SK-N-SH treated with all-trans-retinoic acid at 6 μM for 48 hours (cell line): ENCODE measurements around the gene AP2S1.
A peak's percentile ranks its signal among the peaks of the same experiment; 100 is the strongest.
"Not testable (repeated sequence)": the region's sequence is repeated elsewhere in the genome, so short reads cannot be mapped to it uniquely, and the experiment has no call there.

Experiments
- ATAC-seq: fragments of 200-7000 bp; cut with Tn5 transposase; 3 replicates; pipeline ENCODE4 v1.9.1; 2020; ENCODE audit warnings: mild to moderate bottlenecking, moderate library complexity
- ARNTL ChIP-seq: fragments of 450-650 bp; formaldehyde crosslinking; IDR thresholded peaks from 2 replicates; pipeline ENCODE4 v1.5.0; 2020; ENCODE audit warnings: low read depth, mild to moderate bottlenecking, moderate library complexity, borderline replicate concordance
- BACH2 ChIP-seq: fragments of 250-450 bp; sonication (Bioruptor Pico); IDR thresholded peaks from 2 replicates; pipeline ENCODE4 v1.9.0; 2021; ENCODE audit warnings: mild to moderate bottlenecking, borderline replicate concordance
- CREB5 ChIP-seq: fragments of 250-450 bp; sonication (Bioruptor Pico); IDR thresholded peaks from 2 replicates; pipeline ENCODE4 v1.5.1; 2020; ENCODE audit warnings: low read depth, mild to moderate bottlenecking, moderate library complexity
- CSDC2 ChIP-seq: fragments of 250-450 bp; sonication (Bioruptor Pico); IDR thresholded peaks from 2 replicates; pipeline ENCODE4 v1.5.0; 2020; ENCODE audit warnings: mild to moderate bottlenecking, moderate library complexity
- CSRNP3 ChIP-seq: fragments of 250-450 bp; sonication (Bioruptor Pico); IDR thresholded peaks from 2 replicates; pipeline ENCODE4 v1.5.1; 2021; ENCODE audit warnings: mild to moderate bottlenecking, moderate library complexity
- GLIS3 ChIP-seq: fragments of 250-450 bp; sonication (Bioruptor Pico); IDR thresholded peaks from 2 replicates; pipeline ENCODE4 v1.5.0; 2020; ENCODE audit warnings: mild to moderate bottlenecking, moderate library complexity
- ISL1 ChIP-seq: fragments of 250-450 bp; sonication (Bioruptor Pico); IDR thresholded peaks from 2 replicates; pipeline ENCODE4 v2.1.2; 2022; ENCODE audit warnings: mild to moderate bottlenecking, moderate library complexity
- OSR1 ChIP-seq: fragments of 250-450 bp; sonication (Bioruptor Pico); IDR thresholded peaks from 2 replicates; pipeline ENCODE4 v1.8.0; 2022; ENCODE audit warnings: moderate library complexity, mild to moderate bottlenecking, inconsistent platforms
- PATZ1 ChIP-seq: fragments of 250-450 bp; sonication (Bioruptor Pico); IDR thresholded peaks from 2 replicates; pipeline ENCODE4 v1.8.0; 2020; ENCODE audit warnings: mild to moderate bottlenecking, moderate library complexity, borderline replicate concordance
- PPARA ChIP-seq: fragments of 250-450 bp; sonication (Bioruptor Pico); IDR thresholded peaks from 2 replicates; pipeline ENCODE4 v1.5.0; 2020; ENCODE audit warnings: mild to moderate bottlenecking, borderline replicate concordance
- RARB ChIP-seq: fragments of 250-450 bp; sonication (Bioruptor Pico); IDR thresholded peaks from 2 replicates; pipeline ENCODE4 v1.8.0; 2021; ENCODE audit warnings: mild to moderate bottlenecking, moderate library complexity
- SNAI2 ChIP-seq: fragments of 250-450 bp; sonication (Bioruptor Pico); IDR thresholded peaks from 2 replicates; pipeline ENCODE4 v1.5.0; 2020; ENCODE audit warnings: mild to moderate bottlenecking, moderate library complexity
- TCF4 ChIP-seq: fragments of 250-450 bp; sonication (Bioruptor Pico); IDR thresholded peaks from 2 replicates; pipeline ENCODE4 v1.8.0; 2021; ENCODE audit warnings: mild to moderate bottlenecking, moderate library complexity, borderline replicate concordance
- TOX ChIP-seq: fragments of 250-450 bp; sonication (Bioruptor Pico); IDR thresholded peaks from 2 replicates; pipeline ENCODE4 v1.8.0; 2021; ENCODE audit warnings: mild to moderate bottlenecking, moderate library complexity, borderline replicate concordance
- TSHZ2 ChIP-seq: fragments of 250-450 bp; sonication (Bioruptor Pico); IDR thresholded peaks from 2 replicates; pipeline ENCODE4 v1.5.0; 2020; ENCODE audit warnings: mild to moderate bottlenecking, moderate library complexity
- ZC3H10 ChIP-seq: fragments of 250-450 bp; sonication (Bioruptor Pico); IDR thresholded peaks from 2 replicates; pipeline ENCODE4 v1.5.1; 2021; ENCODE audit warnings: mild to moderate bottlenecking, moderate library complexity
- ZFP3 ChIP-seq: fragments of 250-450 bp; sonication (Bioruptor Pico); IDR thresholded peaks from 2 replicates; pipeline ENCODE4 v1.5.0; 2020; ENCODE audit warnings: mild to moderate bottlenecking, moderate library complexity
- ZFP30 ChIP-seq: fragments of 450-650 bp; formaldehyde crosslinking; IDR thresholded peaks from 2 replicates; pipeline ENCODE4 v1.5.0; 2022; ENCODE audit warnings: mild to moderate bottlenecking, moderate library complexity
- ZNF565 ChIP-seq: fragments of 450-650 bp; formaldehyde crosslinking; conservative IDR thresholded peaks from 2 replicates; pipeline ENCODE4 v1.5.0; 2020; ENCODE audit warnings: low read depth, mild to moderate bottlenecking, moderate library complexity
- ZNF70 ChIP-seq: fragments of 450-650 bp; formaldehyde crosslinking; IDR thresholded peaks from 2 replicates; pipeline ENCODE4 v1.5.0; 2020; ENCODE audit warnings: mild to moderate bottlenecking, moderate library complexity
- ZNF8 ChIP-seq: fragments of 450-650 bp; formaldehyde crosslinking; IDR thresholded peaks from 2 replicates; pipeline ENCODE4 v1.5.0; 2020; ENCODE audit warnings: mild to moderate bottlenecking, moderate library complexity

AP2S1 gene

GRCh38 chr19:46878613-46879375, 28.1 kb upstream of the AP2S1 start:
- ATAC-seq = peak; percentile 78

GRCh38 chr19:46875657-46876056, 25.0 kb upstream of the AP2S1 start:
- TF ChIP-seq RARB (no peak), ZNF8 (no peak)
- ATAC-seq = no peak

More at GRCh38 chr19:46878613-46879375, 28.1 kb upstream of the AP2S1 start:
- TF ChIP-seq RARB = no peak
- TF ChIP-seq CSRNP3 (CRISPR knock-in tag) = no peak

GRCh38 chr19:46875234-46875633, 24.6 kb upstream of the AP2S1 start:
- TF ChIP-seq CREB5 (CRISPR knock-in tag) (no peak), CSDC2 (no peak), GLIS3 (CRISPR knock-in tag) (no peak), RARB (no peak), ZFP30 (no peak), ZNF70 (CRISPR knock-in tag) (no peak), ZC3H10 (CRISPR knock-in tag) (no peak), PATZ1 (CRISPR knock-in tag) (no peak), ZFP3 (CRISPR knock-in tag) (no peak)
- no peak for ATAC-seq

- TF ChIP-seq OSR1 (no peak), ISL1 (CRISPR knock-in tag) (no peak), BACH2 (CRISPR knock-in tag) (no peak), GLIS3 (CRISPR knock-in tag) (no peak), TCF4 (CRISPR knock-in tag) (no peak), ARNTL (CRISPR knock-in tag) (no peak), ZNF8 (no peak), PPARA (CRISPR knock-in tag) (no peak), CREB5 (CRISPR knock-in tag) (no peak), ZFP3 (CRISPR knock-in tag) (no peak)
- no peak for ATAC-seq
Measured at GRCh38 chr19:46872967-46873366, 22.3 kb upstream of the AP2S1 start.

- ATAC-seq = not testable (repeated sequence)
Measured at GRCh38 chr19:46871173-46871572, 20.5 kb upstream of the AP2S1 start.

- ATAC-seq = no peak
- TF ChIP-seq CSDC2 (no peak), TOX (CRISPR knock-in tag) (no peak), ZNF565 (CRISPR knock-in tag) (no peak), SNAI2 (CRISPR knock-in tag) (no peak), RARB (no peak), TSHZ2 (no peak), ARNTL (CRISPR knock-in tag) (no peak)
Measured at GRCh38 chr19:46868025-46868802, 17.6 kb upstream of the AP2S1 start.
